HepG2 (cell line): ENCODE measurements around the gene TMEM250. TPM values are rescaled to one million over a fixed set of nuclear protein-coding genes. Genes with fewer than 3 reads are reported as not detected.

Source experiments
- HMG20B ChIP-seq: conservative IDR thresholded peaks from 2 replicates; pipeline ENCODE4 v1.6.1; 2016; ENCODE audit warnings: missing genetic modification reagents, missing compliant biosample characterization
- HMGXB4 ChIP-seq, 2 experiments: sonication (generic) in 1 of 2; formaldehyde crosslinking in 1 of 2; IDR thresholded peaks; 2 replicates each; pipeline versions ENCODE4 v1.4.0 to v1.6.1; 2018 to 2020; ENCODE audit warnings: missing genetic modification reagents in 2 of 2, borderline replicate concordance in 1 of 2, low read depth in 1 of 2, mild to moderate bottlenecking in 1 of 2, missing biosample characterization in 1 of 2
- NFE2L1 ChIP-seq: sonication (generic); formaldehyde crosslinking; IDR thresholded peaks from 2 replicates; pipeline ENCODE4 v1.4.0; 2020; ENCODE audit warnings: missing genetic modification reagents, mild to moderate bottlenecking, borderline replicate concordance
- PAXIP1 ChIP-seq: sonication (generic); formaldehyde crosslinking; conservative IDR thresholded peaks from 2 replicates; pipeline ENCODE4 v1.4.0; 2020; ENCODE audit warnings: mild to moderate bottlenecking, missing genetic modification reagents, moderate library complexity
- POLR2A ChIP-seq, 2 experiments: IDR thresholded peaks; 2 replicates each; pipeline ENCODE4 v1.6.1; 2011; ENCODE audit warnings: low read depth in 2 of 2, low read length in 2 of 2, mild to moderate bottlenecking in 1 of 2, moderate library complexity in 1 of 2; ENCODE audit not compliant: insufficient read depth in 1 of 2
- PRDM15 ChIP-seq: sonication (generic); formaldehyde crosslinking; IDR thresholded peaks from 2 replicates; pipeline ENCODE4 v1.4.0; 2020; ENCODE audit warnings: missing genetic modification reagents
- RCOR2 ChIP-seq: IDR thresholded peaks from 2 replicates; pipeline ENCODE4 v1.6.1; 2016; ENCODE audit warnings: missing biosample characterization, missing genetic modification reagents
- SNAI1 ChIP-seq: sonication (generic); formaldehyde crosslinking; IDR thresholded peaks from 2 replicates; pipeline ENCODE4 v1.5.0; 2020; ENCODE audit warnings: mild to moderate bottlenecking, missing genetic modification reagents, borderline replicate concordance
- SRY ChIP-seq: sonication (generic); formaldehyde crosslinking; IDR thresholded peaks from 2 replicates; pipeline ENCODE4 v1.8.0; 2022; ENCODE audit warnings: mild to moderate bottlenecking, missing genetic modification reagents
- ZBTB1 ChIP-seq: sonication (generic); formaldehyde crosslinking; IDR thresholded peaks from 2 replicates; pipeline ENCODE4 v1.4.0; 2020; ENCODE audit warnings: missing genetic modification reagents, borderline replicate concordance
- ZFP62 ChIP-seq: sonication (generic); formaldehyde crosslinking; IDR thresholded peaks from 2 replicates; pipeline ENCODE4 v1.4.0; 2020; ENCODE audit warnings: missing genetic modification reagents
- ZIK1 ChIP-seq: sonication (generic); formaldehyde crosslinking; IDR thresholded peaks from 2 replicates; pipeline ENCODE4 v1.5.0; 2020; ENCODE audit warnings: mild to moderate bottlenecking, low read depth, missing genetic modification reagents, borderline replicate concordance
- ZMAT3 ChIP-seq: sonication (generic); formaldehyde crosslinking; conservative IDR thresholded peaks from 2 replicates; pipeline ENCODE4 v1.7.0; 2021; ENCODE audit warnings: missing genetic modification reagents
- ZMYM2 ChIP-seq: sonication (generic); formaldehyde crosslinking; IDR thresholded peaks from 2 replicates; pipeline ENCODE4 v1.8.0; 2022; ENCODE audit warnings: mild to moderate bottlenecking, missing genetic modification reagents
- ZNF18 ChIP-seq: sonication (generic); formaldehyde crosslinking; IDR thresholded peaks from 2 replicates; pipeline ENCODE4 v1.8.0; 2022; ENCODE audit warnings: mild to moderate bottlenecking, missing genetic modification reagents; ENCODE audit not compliant: insufficient replicate concordance
- ZNF253 ChIP-seq: sonication (generic); formaldehyde crosslinking; IDR thresholded peaks from 2 replicates; pipeline ENCODE4 v1.8.0; 2022; ENCODE audit warnings: mild to moderate bottlenecking, missing genetic modification reagents, borderline replicate concordance
- ZNF749 ChIP-seq: sonication (generic); formaldehyde crosslinking; IDR thresholded peaks from 2 replicates; pipeline ENCODE4 v1.8.0; 2022; ENCODE audit warnings: mild to moderate bottlenecking, missing genetic modification reagents, moderate library complexity, borderline replicate concordance
- ZZZ3 ChIP-seq: sonication (generic); formaldehyde crosslinking; IDR thresholded peaks from 2 replicates; pipeline ENCODE4 v1.4.0; 2020; ENCODE audit warnings: missing genetic modification reagents, mild to moderate bottlenecking, borderline replicate concordance
- polyA plus RNA-seq, 8 experiments: library from polyadenylated mRNA; depleted of rRNA in 3 of 8; stranded (reverse) in 7 of 8; unstranded in 1 of 8; fragments of >200 nt; fragmentation: Illumina TruSeq in 4 of 8; extraction: Trizol in 4 of 8; gene quantifications; 2 replicates each; pipeline versions ENCODE4 v1.2.1 to v1.2.3, GENCODE V29; 2011 to 2016; ENCODE audit warnings: low read depth in 4 of 8, missing spikeins in 1 of 8, mixed read lengths in 1 of 8; ENCODE audit not compliant: insufficient read depth in 1 of 8
- total RNA-seq, 5 experiments: library from RNA; depleted of rRNA; stranded (reverse); fragments of >200 nt; fragmentation: Illumina TruSeq; extraction: Trizol; gene quantifications; 2 replicates each; pipeline ENCODE4 v1.2.3, GENCODE V29; 2016; ENCODE audit warnings: low read depth in 1 of 5

TMEM250 gene
- total and polyA plus RNA-seq, 2 of the 13 experiments (the other 11 are each of a cell fraction or from before 2014, with no cell fraction given): 5.5 to 13.9 TPM

GRCh38 chr9:136118320-136119060 is at the start of gene TMEM250 (continued):
- no peak; the same call in 1 of the 2 replicates for TF ChIP-seq PRDM15 (CRISPR knock-in tag)
- TF ChIP-seq ZZZ3 (CRISPR knock-in tag): peak; percentile 62; the same call in 1 of the 2 replicates
- TF ChIP-seq NFE2L1 (CRISPR knock-in tag): no peak
- TF ChIP-seq RCOR2 (CRISPR knock-in tag): no peak
- TF ChIP-seq ZNF18 (CRISPR knock-in tag): no peak
- no peak for TF ChIP-seq SRY
- no peak for TF ChIP-seq ZFP62 (CRISPR knock-in tag)
- no peak; a peak in 1 of 4 replicates for TF ChIP-seq POLR2A (IDR thresholded peaks at IDR 0.05; ENCODE audit: insufficient read depth in 1 of 2, low read depth in 2 of 2, low read length in 2 of 2)
- TF ChIP-seq ZNF749 (CRISPR knock-in tag): peak; percentile 68
- TF ChIP-seq ZMYM2: no peak
- no peak for TF ChIP-seq ZBTB1
- TF ChIP-seq SNAI1 (CRISPR knock-in tag): no peak
- TF ChIP-seq ZIK1 (CRISPR knock-in tag): peak; percentile 87; the same call in 1 of the 2 replicates
- TF ChIP-seq HMG20B: no peak
- TF ChIP-seq HMGXB4 (CRISPR knock-in tag; IDR thresholded peaks at IDR 0.05; ENCODE audit: borderline replicate concordance in 1 of 2, low read depth in 1 of 2): peak in 1 of 2 experiments; percentile 70; a peak in 3 of 4 replicates
- peak; percentile 17; the same call in 1 of the 2 replicates for TF ChIP-seq PAXIP1 (CRISPR knock-in tag)
- no peak; the same call in 1 of the 2 replicates for TF ChIP-seq ZNF253 (CRISPR knock-in tag)
- no peak; the same call in 1 of the 2 replicates for TF ChIP-seq ZMAT3 (CRISPR knock-in tag)
